Ishikawa (cell line): ENCODE data around the gene COMP.
A peak's percentile ranks its signal among the peaks of the same experiment; 100 is the strongest.

Source experiments
- CEBPB ChIP-seq: IDR thresholded peaks from 2 replicates; pipeline ENCODE4 v1.6.1; 2012
- CREB1 ChIP-seq: IDR thresholded peaks from 2 replicates; pipeline ENCODE4 v1.6.1; 2012; ENCODE audit warnings: low read depth
- EGR1 ChIP-seq: IDR thresholded peaks from 2 replicates; pipeline ENCODE4 v1.6.1; 2012
- EP300 ChIP-seq: IDR thresholded peaks from 2 replicates; pipeline ENCODE4 v1.6.1; 2012; ENCODE audit warnings: borderline replicate concordance
- FOXM1 ChIP-seq: IDR thresholded peaks from 2 replicates; pipeline ENCODE4 v1.6.1; 2012; ENCODE audit warnings: low read depth, borderline replicate concordance
- NFIC ChIP-seq: IDR thresholded peaks from 2 replicates; pipeline ENCODE4 v1.6.1; 2012
- RAD21 ChIP-seq: IDR thresholded peaks from 2 replicates; pipeline ENCODE4 v1.6.1; 2012; ENCODE audit warnings: low read depth
- TAF1 ChIP-seq: IDR thresholded peaks from 2 replicates; pipeline ENCODE4 v1.6.1; 2012; ENCODE audit warnings: low read depth, mild to moderate bottlenecking
- TCF12 ChIP-seq: IDR thresholded peaks from 2 replicates; pipeline ENCODE4 v1.6.1; 2012; ENCODE audit warnings: low read depth
- TEAD4 ChIP-seq: IDR thresholded peaks from 2 replicates; pipeline ENCODE4 v1.6.1; 2012
- YY1 ChIP-seq: IDR thresholded peaks from 2 replicates; pipeline ENCODE4 v1.6.1; 2012; ENCODE audit warnings: low read depth
- ZBTB7A ChIP-seq: IDR thresholded peaks from 2 replicates; pipeline ENCODE4 v1.6.1; 2012; ENCODE audit warnings: low read depth
- TF ChIP-seq, protein P1 (sequence below): IDR thresholded peaks from 2 replicates; pipeline ENCODE4 v1.6.1; 2012
- TF ChIP-seq, protein P2 (sequence below): IDR thresholded peaks from 2 replicates; pipeline ENCODE4 v1.6.1; 2012; ENCODE audit warnings: low read depth, mild to moderate bottlenecking
- TF ChIP-seq, protein P3 (sequence below): IDR thresholded peaks from 2 replicates; pipeline ENCODE4 v1.6.1; 2012

COMP gene

DNA sequence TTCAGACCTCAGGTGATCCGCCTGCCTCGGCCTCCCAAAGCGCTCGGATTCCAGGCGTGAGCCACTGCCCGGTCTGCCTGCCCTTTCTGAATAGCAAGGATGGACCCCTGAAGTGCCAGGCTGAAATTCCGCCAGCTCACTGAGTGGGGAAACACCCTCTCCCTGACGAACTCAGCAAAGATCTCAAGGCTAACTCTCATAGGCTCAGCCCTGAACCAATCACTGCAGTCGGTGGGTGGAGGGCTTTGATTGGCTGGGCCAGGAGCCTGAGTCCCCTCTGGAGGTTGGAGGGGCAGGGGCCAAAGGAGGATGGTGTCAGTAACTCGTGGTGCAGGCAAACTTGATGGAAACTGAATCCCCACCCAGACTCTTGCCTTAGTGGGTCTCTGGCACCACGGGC, 11.2 kb upstream of the COMP start:
- TF ChIP-seq CEBPB (no peak), TEAD4 (0 out of 2 replicates have a peak, but pooled peaks have one; percentile 7), YY1 (no peak), RAD21 (no peak)

DNA sequence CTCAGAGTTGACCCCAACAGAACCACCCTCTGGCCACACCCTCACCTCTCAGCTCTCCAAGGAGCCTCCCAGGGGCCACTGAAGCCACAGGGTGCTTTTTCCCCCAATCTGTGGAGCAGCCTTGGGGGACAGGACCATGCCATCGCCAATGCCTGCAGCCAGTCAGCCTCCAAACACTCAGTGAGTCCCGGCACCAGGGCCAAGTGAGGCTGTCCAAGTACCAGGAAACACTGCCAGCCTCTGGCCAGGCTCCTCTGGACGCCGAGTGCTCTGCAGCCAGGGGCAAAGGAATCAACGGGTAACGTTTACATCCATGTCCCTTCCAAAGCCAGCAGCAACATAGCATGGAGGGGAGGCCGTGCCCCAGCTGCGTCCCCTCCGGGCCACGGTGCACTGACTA, 9.5 kb upstream of the COMP start:
- no peak for TF ChIP-seq EP300
- no peak for TF ChIP-seq YY1
- no peak for TF ChIP-seq RAD21
- no peak for TF ChIP-seq CEBPB
- TF ChIP-seq, protein P1, sequence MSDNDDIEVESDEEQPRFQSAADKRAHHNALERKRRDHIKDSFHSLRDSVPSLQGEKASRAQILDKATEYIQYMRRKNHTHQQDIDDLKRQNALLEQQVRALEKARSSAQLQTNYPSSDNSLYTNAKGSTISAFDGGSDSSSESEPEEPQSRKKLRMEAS: no peak
- TF ChIP-seq TEAD4: no peak
- TF ChIP-seq FOXM1: no peak
- TF ChIP-seq, protein P2, sequence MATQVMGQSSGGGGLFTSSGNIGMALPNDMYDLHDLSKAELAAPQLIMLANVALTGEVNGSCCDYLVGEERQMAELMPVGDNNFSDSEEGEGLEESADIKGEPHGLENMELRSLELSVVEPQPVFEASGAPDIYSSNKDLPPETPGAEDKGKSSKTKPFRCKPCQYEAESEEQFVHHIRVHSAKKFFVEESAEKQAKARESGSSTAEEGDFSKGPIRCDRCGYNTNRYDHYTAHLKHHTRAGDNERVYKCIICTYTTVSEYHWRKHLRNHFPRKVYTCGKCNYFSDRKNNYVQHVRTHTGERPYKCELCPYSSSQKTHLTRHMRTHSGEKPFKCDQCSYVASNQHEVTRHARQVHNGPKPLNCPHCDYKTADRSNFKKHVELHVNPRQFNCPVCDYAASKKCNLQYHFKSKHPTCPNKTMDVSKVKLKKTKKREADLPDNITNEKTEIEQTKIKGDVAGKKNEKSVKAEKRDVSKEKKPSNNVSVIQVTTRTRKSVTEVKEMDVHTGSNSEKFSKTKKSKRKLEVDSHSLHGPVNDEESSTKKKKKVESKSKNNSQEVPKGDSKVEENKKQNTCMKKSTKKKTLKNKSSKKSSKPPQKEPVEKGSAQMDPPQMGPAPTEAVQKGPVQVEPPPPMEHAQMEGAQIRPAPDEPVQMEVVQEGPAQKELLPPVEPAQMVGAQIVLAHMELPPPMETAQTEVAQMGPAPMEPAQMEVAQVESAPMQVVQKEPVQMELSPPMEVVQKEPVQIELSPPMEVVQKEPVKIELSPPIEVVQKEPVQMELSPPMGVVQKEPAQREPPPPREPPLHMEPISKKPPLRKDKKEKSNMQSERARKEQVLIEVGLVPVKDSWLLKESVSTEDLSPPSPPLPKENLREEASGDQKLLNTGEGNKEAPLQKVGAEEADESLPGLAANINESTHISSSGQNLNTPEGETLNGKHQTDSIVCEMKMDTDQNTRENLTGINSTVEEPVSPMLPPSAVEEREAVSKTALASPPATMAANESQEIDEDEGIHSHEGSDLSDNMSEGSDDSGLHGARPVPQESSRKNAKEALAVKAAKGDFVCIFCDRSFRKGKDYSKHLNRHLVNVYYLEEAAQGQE: no peak
- no peak for TF ChIP-seq TAF1
- TF ChIP-seq ZBTB7A: no peak
- no peak for TF ChIP-seq NFIC
- no peak for TF ChIP-seq EGR1
- TF ChIP-seq, protein P3, sequence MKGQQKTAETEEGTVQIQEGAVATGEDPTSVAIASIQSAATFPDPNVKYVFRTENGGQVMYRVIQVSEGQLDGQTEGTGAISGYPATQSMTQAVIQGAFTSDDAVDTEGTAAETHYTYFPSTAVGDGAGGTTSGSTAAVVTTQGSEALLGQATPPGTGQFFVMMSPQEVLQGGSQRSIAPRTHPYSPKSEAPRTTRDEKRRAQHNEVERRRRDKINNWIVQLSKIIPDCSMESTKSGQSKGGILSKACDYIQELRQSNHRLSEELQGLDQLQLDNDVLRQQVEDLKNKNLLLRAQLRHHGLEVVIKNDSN: no peak
- no peak for TF ChIP-seq TCF12
- TF ChIP-seq CREB1: no peak

DNA sequence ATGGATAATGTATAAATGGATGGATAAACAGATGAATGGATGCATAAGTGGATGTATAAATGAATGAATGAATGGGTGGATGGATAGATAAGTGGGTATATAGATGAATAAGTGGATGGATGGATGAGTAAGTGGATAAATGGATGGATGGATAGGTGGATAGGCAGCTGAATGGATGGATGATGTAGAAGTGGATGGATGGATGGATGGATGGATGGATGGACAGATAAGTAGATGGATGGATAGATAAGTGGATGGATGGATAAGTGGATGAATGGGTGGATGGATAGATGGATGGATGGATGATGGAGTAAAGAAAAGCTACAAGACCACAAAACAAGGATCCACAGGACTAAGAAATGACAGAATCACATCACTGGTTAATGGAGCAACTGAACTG, 9.0 kb upstream of the COMP start:
- TF ChIP-seq YY1 (no peak), NFIC (no peak), RAD21 (no peak), TEAD4 (no peak), TCF12 (no peak), FOXM1 (no peak), CEBPB (no peak), EP300 (no peak), CREB1 (no peak), TAF1 (no peak), EGR1 (no peak), ZBTB7A (no peak)
- TF ChIP-seq, protein P3: no peak
- TF ChIP-seq, protein P2: no peak
- TF ChIP-seq, protein P1: no peak

DNA sequence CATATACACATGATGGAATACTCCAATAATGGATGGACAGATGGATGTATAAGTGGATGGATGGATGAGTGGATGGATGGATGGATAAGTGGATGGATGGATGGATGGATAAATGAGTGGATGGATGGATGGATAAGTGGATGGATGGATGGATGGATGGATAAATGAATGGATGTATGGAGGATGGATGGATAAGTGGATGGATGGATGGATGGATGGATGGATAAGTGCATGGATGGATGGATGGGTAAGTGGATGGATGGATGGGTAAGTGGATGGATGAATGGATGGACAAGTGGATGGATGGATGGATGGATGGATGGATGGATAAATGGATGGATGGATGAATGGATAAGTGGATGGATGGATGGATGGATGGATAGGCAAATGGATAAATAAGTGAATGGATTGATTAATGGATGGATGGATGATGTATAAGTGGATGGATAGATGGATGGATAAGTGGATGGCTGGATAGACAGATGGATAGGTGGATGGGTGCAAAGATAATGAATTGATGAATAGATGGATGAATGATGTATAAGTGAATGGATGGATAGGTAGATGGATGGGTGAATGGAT, 8.4 kb upstream of the COMP start:
- TF ChIP-seq EP300: no peak
- TF ChIP-seq, protein P1: no peak
- TF ChIP-seq CEBPB: no peak
- TF ChIP-seq, protein P3: no peak
- no peak for TF ChIP-seq YY1
- no peak for TF ChIP-seq TAF1
- no peak for TF ChIP-seq FOXM1
- TF ChIP-seq RAD21: no peak
- no peak for TF ChIP-seq EGR1
- no peak for TF ChIP-seq TCF12
- TF ChIP-seq NFIC: no peak
- no peak for TF ChIP-seq CREB1
